ENCODE results near the gene MAML3.

The MAML3 gene

GRCh38 chr4:140059159-140059558 lies 94.8 kb downstream of the MAML3 start:
- no peak overlapping the region for H3K4me3 Mint-ChIP-seq
- DNase-seq (ENCODE audit: low spot score): no peak
- no peaks in the 10 kb centered on the region for H3K9me3 Mint-ChIP-seq
- H3K36me3 Mint-ChIP-seq (ENCODE audit: low read depth): no peaks in the 10 kb centered on the region
- peaks cover 35% of the 10 kb centered on the region for H3K4me1 Mint-ChIP-seq (ENCODE audit: low read depth)
- no peak overlapping the region for H3K27ac Mint-ChIP-seq
- peaks cover 43% of the 10 kb centered on the region for H3K27me3 Mint-ChIP-seq (ENCODE audit: low read depth)

DNA sequence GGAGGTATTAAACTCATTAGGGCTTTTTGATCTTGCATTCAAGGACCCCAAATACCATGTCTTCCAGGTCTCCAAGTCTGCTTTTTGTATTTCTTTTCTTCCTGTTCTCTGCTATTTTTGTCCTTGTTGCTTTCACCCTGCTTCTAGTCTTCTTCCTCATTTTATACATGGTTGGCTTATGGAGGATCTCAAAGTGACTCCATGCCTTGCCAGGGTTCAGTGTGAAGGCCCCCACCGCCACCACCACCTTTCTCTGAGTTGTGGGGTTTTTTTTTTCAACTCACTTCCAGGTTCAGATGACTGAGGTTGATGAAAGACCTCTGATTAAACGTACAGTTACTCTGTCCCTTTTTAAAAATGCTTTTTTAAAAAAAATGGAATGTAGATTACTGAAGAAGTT lies 96.3 kb downstream of the MAML3 start:
- Mint-ChIP-seq H3K27me3 (ENCODE audit: low read depth) (peaks cover 40% of the 10 kb centered on the region), H3K4me1 (ENCODE audit: low read depth) (peaks cover 43% of the 10 kb centered on the region), H3K4me3 (no peak overlapping the region), H3K27ac (no peak overlapping the region), H3K9me3 (no peaks in the 10 kb centered on the region), H3K36me3 (ENCODE audit: low read depth) (no peaks in the 10 kb centered on the region)
- DNase-seq (ENCODE audit: low spot score): no peak

DNA sequence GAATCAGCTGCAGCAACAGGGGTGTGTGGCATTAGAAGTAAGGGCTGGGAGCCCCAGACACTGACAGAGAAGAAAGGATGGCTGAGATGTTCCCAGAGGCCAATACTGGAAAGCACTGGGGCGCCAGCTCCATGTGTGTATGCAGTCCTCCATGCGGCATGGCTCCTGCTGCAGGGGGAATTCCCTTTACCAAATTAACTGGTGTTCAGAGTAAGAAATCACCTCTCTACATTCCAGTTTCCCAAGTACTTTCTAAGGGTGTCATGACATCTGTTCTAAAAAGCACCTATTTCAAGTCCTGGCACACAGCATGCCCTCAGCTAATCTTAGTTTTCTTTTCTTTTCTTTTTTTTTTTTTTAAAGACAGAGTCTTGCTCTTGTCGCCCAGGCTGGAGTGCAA lies 98.0 kb downstream of the MAML3 start:
- Mint-ChIP-seq H3K27me3 (ENCODE audit: low read depth) (peaks cover 38% of the 10 kb centered on the region), H3K27ac (no peak overlapping the region), H3K4me3 (no peak overlapping the region), H3K36me3 (ENCODE audit: low read depth) (no peaks in the 10 kb centered on the region), H3K4me1 (ENCODE audit: low read depth) (peaks cover 38% of the 10 kb centered on the region), H3K9me3 (no peaks in the 10 kb centered on the region)
- no peak for DNase-seq (ENCODE audit: low spot score)

DNA sequence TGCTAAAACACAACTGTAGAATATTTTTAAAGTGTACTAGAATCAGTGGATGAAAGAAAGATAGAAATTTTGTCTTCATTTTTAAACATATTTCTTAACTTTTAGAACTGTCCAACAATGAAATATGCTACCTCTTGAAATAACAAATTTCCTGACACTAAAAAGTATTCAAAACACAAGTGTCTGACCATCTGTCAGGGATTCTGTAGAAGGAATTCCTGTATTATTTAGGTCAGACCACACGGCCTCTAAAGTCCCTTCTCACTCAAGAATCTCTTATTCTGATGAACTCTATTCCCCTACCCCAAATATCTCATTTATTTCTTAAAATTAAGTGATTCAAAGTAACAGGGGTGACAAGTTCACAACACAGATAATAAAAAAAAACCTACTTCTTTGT lies 99.1 kb downstream of the MAML3 start:
- no peaks in the 10 kb centered on the region for H3K36me3 Mint-ChIP-seq (ENCODE audit: low read depth)
- peaks cover 45% of the 10 kb centered on the region for H3K4me1 Mint-ChIP-seq (ENCODE audit: low read depth)
- no peaks in the 10 kb centered on the region for H3K9me3 Mint-ChIP-seq
- peaks cover 34% of the 10 kb centered on the region for H3K27me3 Mint-ChIP-seq (ENCODE audit: low read depth)
- H3K27ac Mint-ChIP-seq: no peak overlapping the region
- H3K4me3 Mint-ChIP-seq: no peak overlapping the region
- no peak for DNase-seq (ENCODE audit: low spot score)

- Mint-ChIP-seq H3K4me3 (no peak overlapping the region), H3K36me3 (ENCODE audit: low read depth) (no peaks in the 10 kb centered on the region), H3K9me3 (no peaks in the 10 kb centered on the region), H3K27ac (no peak overlapping the region), H3K4me1 (ENCODE audit: low read depth) (peaks cover 59% of the 10 kb centered on the region), H3K27me3 (ENCODE audit: low read depth) (peaks cover 34% of the 10 kb centered on the region)
- no peak for DNase-seq (ENCODE audit: low spot score)
Observed at GRCh38 chr4:140053185-140053584, 100.8 kb downstream of the MAML3 start.

GRCh38 chr4:140052050-140052449 lies 101.9 kb downstream of the MAML3 start:
- Mint-ChIP-seq H3K4me3 (no peak overlapping the region), H3K27ac (no peak overlapping the region), H3K9me3 (no peaks in the 10 kb centered on the region), H3K36me3 (ENCODE audit: low read depth) (no peaks in the 10 kb centered on the region), H3K4me1 (ENCODE audit: low read depth) (peaks cover 55% of the 10 kb centered on the region), H3K27me3 (ENCODE audit: low read depth) (peaks cover 37% of the 10 kb centered on the region)
- DNase-seq (ENCODE audit: low spot score): no peak

DNA sequence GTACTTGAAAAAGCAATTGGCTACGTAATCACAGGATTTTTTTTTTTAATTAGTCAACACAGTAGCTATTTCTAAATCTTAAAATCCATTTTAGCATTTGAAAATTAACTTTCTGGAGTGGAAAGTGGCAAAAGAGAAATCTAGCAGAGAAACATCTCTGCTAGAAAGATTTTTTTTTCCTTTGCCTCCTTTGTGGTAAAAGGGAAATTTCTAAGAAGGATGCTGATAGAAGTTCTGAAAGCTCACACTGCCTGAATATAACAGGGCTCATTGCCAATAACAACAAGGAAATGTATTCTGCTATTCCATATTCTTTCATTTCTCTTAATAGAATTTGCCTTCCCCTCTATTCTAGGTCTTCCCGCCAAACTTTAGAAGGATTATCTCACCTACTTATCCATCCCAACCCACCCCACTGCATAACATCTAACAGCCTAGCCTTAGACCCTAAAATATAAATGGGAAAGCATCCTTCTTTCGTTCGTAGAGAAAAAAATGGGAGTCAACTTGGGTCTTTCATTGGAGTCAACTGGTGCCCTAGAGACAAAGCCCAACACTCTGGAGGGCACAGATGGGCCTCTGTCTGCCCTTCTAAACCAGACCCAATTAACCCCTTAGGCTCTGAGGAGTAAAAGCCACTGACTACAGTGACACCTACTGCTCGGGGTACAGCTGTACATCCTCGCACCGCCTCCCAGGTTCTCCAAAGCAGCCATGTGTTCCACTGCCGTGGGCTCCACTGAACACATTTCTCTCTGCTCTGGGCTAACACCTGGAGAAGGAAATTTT lies 103.9 kb downstream of the MAML3 start:
- peak overlapping the region; percentile 93 for H3K4me3 Mint-ChIP-seq
- no peak for DNase-seq (ENCODE audit: low spot score)
- H3K9me3 Mint-ChIP-seq: no peaks in the 10 kb centered on the region
- peaks cover 32% of the 10 kb centered on the region for H3K27me3 Mint-ChIP-seq (ENCODE audit: low read depth)
- peaks cover 55% of the 10 kb centered on the region for H3K4me1 Mint-ChIP-seq (ENCODE audit: low read depth)
- H3K36me3 Mint-ChIP-seq (ENCODE audit: low read depth): no peaks in the 10 kb centered on the region
- peak overlapping the region; percentile 96 for H3K27ac Mint-ChIP-seq

GRCh38 chr4:140049024-140049848 lies 104.7 kb downstream of the MAML3 start:
- Mint-ChIP-seq H3K27ac (peak overlapping the region; percentile 96), H3K4me1 (ENCODE audit: low read depth) (peaks cover 48% of the 10 kb centered on the region), H3K36me3 (ENCODE audit: low read depth) (no peaks in the 10 kb centered on the region), H3K27me3 (ENCODE audit: low read depth) (peaks cover 35% of the 10 kb centered on the region), H3K9me3 (no peaks in the 10 kb centered on the region), H3K4me3 (peak overlapping the region; percentile 93)
- peak; percentile 33 for DNase-seq (ENCODE audit: low spot score)

DNA sequence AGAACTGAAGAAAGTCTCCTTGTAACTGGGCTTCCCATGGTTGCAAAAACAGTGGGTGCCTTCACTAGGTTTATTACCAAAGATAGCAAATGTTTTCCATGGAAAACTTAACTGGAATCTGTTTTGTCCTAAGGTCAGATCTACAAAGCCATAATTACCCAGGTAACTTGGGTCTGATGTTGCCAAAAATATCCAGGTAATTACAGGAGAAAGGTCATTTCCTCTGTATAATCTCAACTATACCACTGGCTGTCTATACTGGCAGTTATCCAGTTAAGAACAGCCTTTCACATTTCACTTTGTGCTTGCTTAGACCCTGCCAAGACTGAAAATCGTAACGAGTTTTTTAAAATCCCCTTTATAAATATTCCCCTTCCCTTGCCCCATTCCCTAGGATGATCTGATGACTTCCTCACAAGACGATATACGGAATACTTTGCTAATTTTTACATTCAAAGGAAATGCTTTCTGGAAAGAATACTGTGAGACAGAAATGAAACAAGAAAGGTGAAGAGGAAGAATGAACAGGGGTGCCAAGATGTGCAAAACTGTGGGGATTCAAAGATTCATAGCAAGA lies 105.5 kb downstream of the MAML3 start:
- H3K4me3 Mint-ChIP-seq: peak overlapping the region; percentile 93
- no peaks in the 10 kb centered on the region for H3K9me3 Mint-ChIP-seq
- peaks cover 37% of the 10 kb centered on the region for H3K27me3 Mint-ChIP-seq (ENCODE audit: low read depth)
- H3K27ac Mint-ChIP-seq: peak overlapping the region; percentile 96
- H3K36me3 Mint-ChIP-seq (ENCODE audit: low read depth): no peaks in the 10 kb centered on the region
- no peak for DNase-seq (ENCODE audit: low spot score)
- peaks cover 46% of the 10 kb centered on the region for H3K4me1 Mint-ChIP-seq (ENCODE audit: low read depth)

GRCh38 chr4:140047786-140048185 lies 106.2 kb downstream of the MAML3 start:
- H3K27ac Mint-ChIP-seq: no peak overlapping the region
- H3K27me3 Mint-ChIP-seq (ENCODE audit: low read depth): peaks cover 40% of the 10 kb centered on the region
- H3K36me3 Mint-ChIP-seq (ENCODE audit: low read depth): no peaks in the 10 kb centered on the region
- DNase-seq (ENCODE audit: low spot score): no peak
- no peak overlapping the region for H3K4me3 Mint-ChIP-seq
- H3K4me1 Mint-ChIP-seq (ENCODE audit: low read depth): peaks cover 38% of the 10 kb centered on the region
- H3K9me3 Mint-ChIP-seq: no peaks in the 10 kb centered on the region

- DNase-seq (ENCODE audit: low spot score): no peak
- Mint-ChIP-seq H3K4me3 (no peak overlapping the region), H3K4me1 (ENCODE audit: low read depth) (peaks cover 36% of the 10 kb centered on the region), H3K27ac (no peak overlapping the region), H3K9me3 (no peaks in the 10 kb centered on the region), H3K27me3 (ENCODE audit: low read depth) (peaks cover 40% of the 10 kb centered on the region), H3K36me3 (ENCODE audit: low read depth) (no peaks in the 10 kb centered on the region)
Observed at GRCh38 chr4:140047017-140047640, 106.9 kb downstream of the MAML3 start.

GRCh38 chr4:140046543-140046942 lies 107.4 kb downstream of the MAML3 start:
- H3K27me3 Mint-ChIP-seq (ENCODE audit: low read depth): peaks cover 39% of the 10 kb centered on the region
- H3K9me3 Mint-ChIP-seq: no peaks in the 10 kb centered on the region
- H3K4me3 Mint-ChIP-seq: no peak overlapping the region
- no peak overlapping the region for H3K27ac Mint-ChIP-seq
- H3K4me1 Mint-ChIP-seq (ENCODE audit: low read depth): peaks cover 33% of the 10 kb centered on the region
- H3K36me3 Mint-ChIP-seq (ENCODE audit: low read depth): no peaks in the 10 kb centered on the region
- DNase-seq (ENCODE audit: low spot score): no peak

DNA sequence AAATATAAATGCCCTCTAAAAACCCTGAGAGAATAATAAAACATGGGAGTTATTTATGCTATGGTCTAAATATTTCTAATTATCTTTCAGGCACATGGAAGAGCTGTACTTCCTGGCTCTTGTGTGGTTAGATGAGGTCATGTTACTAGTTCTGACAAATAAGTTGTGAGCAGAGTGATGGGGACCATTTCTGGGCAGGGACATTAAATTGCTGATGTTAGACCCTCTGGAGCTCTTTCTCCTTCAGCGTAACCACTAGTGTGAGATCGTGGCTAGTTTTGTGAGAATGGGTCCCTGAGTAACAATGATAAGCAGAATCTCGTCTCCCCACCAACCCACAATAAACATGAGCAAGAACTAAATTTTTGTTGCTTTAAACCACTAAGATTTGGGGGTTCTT lies 108.0 kb downstream of the MAML3 start:
- Mint-ChIP-seq H3K27me3 (ENCODE audit: low read depth) (peaks cover 44% of the 10 kb centered on the region), H3K36me3 (ENCODE audit: low read depth) (no peaks in the 10 kb centered on the region), H3K4me1 (ENCODE audit: low read depth) (peaks cover 33% of the 10 kb centered on the region), H3K4me3 (no peak overlapping the region), H3K9me3 (no peaks in the 10 kb centered on the region), H3K27ac (no peak overlapping the region)
- DNase-seq (ENCODE audit: low spot score): no peak
